Stimulated activated CD8-positive, alpha-beta memory T cell treated with anti-CD3 and anti-CD28 coated beads, Interleukin-7, amount 100 ng/mL, for 4 hours (primary cell): ENCODE data around the gene TSPAN4.

ENCODE experiments used
- DNase-seq, 2 donors: peaks; one replicate each; pipeline ENCODE4 v3.0.0-alpha.2; 2020; ENCODE audit warnings: low read depth in 2 of 2

Gene TSPAN4

GRCh38 chr11:910044-910588 is 67.5 kb downstream of the TSPAN4 start:
- DNase-seq, result peak; percentile 63 to 73

DNA sequence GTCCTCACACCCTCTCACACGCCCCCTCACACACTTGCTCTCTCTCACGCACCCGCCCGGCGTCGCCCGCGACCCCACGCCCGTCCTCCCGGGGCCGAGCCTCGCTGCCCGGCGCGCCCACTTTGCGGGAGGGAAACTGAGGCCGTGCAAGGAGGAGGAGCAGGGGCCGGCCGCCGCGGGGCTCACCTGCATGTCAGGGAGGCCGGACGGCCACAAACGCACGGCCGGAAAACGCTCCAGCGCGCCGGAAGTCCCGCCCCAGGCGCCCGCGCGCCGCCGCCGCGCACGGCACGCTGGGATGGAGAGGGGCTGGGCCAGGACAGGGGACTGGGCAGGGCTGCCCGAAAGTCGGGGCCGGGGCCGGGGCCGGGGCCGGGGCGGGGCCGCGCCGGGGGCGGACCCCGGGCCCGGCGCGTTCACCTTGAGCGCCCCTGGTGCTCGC is 68.0 kb downstream of the TSPAN4 start, which contains the start of gene CHID1:
TSS of gene CHID1 (minus strand) at position 222 of the 442 bp plus-strand sequence. CDS start 5,994 bp downstream, outside the sequence.
- DNase-seq, result peak; percentile 62 to 80

DNA sequence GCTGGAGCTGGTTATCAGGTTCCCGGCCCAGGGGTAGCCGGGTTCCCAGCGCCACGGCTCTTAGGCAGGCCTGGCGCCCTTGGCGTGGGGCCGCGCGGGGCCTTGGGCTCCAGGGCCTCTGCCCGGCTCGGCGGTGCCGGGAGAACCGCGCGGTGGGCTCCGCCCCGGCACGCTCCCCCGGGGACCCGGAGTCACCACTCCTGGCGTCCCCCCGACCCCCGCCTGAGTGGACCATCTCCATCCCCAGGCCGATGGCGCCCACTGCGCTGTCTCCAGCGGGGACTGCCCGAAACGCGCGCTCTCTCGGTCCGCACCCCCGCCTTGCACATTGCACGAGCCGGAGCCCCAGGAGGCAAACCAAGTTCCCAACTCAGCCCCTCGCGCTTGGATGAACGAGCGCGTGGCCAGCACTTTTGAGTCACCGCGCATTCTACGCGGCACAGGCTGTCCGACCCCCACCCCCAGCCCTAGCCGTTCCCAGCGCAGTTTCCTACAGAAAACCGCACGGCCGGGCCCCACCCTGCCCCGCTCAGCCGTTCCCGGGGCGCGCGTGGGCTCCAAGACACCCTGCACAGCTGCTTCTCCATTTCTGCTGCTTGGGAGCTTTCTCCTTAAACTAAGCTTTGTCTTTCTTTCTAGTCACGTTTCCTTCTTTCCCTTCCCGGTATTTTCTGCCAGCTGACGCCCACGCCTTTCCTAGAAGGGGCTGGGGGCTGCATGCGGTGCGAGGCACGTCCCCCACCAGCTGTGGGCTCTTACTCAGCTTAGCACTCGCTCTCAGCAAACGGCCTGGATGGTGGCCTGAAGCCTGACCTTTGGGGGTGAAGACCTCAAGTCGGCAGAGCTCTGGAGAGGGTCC is 68.6 kb downstream of the TSPAN4 start:
- peak in 1 of 2 donors; percentile 25 for DNase-seq

DNA sequence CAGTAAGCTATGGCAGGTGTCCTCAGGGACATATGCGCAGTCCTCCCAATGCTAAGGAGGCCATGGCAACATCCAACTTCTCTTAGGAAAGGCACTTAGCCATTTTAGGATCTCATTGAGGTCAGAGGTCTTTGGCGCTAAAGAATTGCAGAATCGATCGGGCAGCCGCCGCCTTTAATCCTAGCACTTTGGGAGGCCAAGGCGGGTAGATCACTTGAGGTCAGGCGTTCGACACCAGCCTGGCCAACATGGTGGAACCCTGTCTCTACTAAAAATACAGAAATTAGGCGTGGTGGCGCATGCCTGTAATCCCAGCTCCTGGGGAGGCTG is 69.2 kb downstream of the TSPAN4 start:
- no peak for DNase-seq

GRCh38 chr11:912266-912665 is 69.6 kb downstream of the TSPAN4 start:
- no peak for DNase-seq

DNA sequence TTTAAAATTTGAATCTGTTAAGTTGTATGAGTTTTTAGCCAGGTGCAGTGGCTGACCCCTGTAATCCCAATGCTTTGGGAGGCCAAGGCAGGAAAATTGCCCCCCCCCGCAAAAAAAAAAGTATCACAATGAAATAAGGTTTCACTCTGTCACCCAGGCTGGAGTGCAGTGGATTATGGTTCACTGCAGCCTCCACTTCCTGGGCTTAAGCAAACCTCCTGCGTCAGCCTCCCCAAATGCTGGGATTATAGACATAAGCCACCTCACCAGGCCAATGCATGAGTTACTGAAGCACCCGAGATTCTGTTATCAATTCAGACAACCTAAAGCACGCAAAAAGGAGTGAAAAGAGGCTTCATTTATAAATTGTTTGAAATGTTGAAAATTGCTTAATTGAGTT is 70.4 kb downstream of the TSPAN4 start:
- DNase-seq, result no peak

GRCh38 chr11:914204-914603 is 71.6 kb downstream of the TSPAN4 start:
- DNase-seq, result no peak

DNA sequence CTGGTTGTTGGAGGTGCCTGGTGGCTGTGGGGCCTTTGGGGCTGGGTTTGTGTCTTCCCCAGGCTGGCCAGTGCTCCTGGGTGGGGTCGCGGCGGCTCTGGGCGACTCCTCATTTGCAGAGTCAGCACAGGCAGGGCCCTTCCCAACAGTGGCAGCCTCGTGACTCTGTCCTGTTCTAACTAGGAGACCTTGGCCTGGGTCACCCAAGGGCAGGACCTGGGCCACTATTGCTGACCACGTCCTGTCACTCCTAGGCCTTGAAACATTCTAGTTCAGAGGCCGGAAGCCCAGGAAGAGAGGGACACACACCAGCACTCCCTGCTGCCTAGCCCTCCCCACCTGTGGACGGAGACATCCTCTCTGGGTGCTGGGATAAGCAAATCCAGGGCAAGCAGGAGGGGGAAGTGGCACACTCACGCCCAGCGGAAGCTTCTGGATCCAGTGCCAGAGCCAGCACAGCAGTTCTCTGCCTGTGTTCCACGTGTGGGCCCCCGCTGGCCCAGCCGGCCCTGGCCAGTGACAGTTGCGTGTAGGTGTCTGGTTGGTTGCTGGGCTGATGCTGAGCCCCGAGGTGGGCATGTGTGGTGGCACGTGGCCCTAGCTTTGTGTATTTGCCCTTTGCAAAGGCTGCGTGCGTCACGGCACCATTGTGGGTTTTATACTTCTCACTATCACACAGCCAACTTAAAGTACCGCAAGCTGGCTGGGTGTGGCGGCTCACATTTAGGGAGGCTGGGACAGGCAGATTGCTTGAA is 72.3 kb downstream of the TSPAN4 start:
- DNase-seq, result no peak
